Measurements from ENCODE around the gene FTH1. TPM values are rescaled to one million over a fixed set of nuclear protein-coding genes. Genes with fewer than 3 reads are reported as not detected.

Gene FTH1
- total RNA-seq, 1 experiment from 2014 or later: 2,322 TPM

GRCh38 chr11:62001450-62002191 lies 34.2 kb upstream of the FTH1 start:
- H3K27ac ChIP-seq (ENCODE audit: low read length): no peak overlapping the region
- no TSS peak for BruUV-seq (replicated peaks)
- no peak; the same call in 1 of the 2 replicates for ATAC-seq
- H3K9me3 ChIP-seq (ENCODE audit: control insufficient read depth, insufficient read depth, low read depth, low read length): 0 out of 2 replicates have a peak, but pooled peaks cover 4% of the 10 kb centered on the region
- TF ChIP-seq POLR2AphosphoS5 (IDR thresholded peaks at IDR 0.05; ENCODE audit: low read depth, low read length): no peak
- TF ChIP-seq CTCF (IDR thresholded peaks at IDR 0.05): no peak
- no peak for TF ChIP-seq SIN3A (IDR thresholded peaks at IDR 0.05; ENCODE audit: borderline replicate concordance, insufficient read depth, low read depth, low read length)
- no peak for TF ChIP-seq REST (IDR thresholded peaks at IDR 0.05; ENCODE audit: insufficient read depth in 1 of 2, low read depth in 2 of 2, low read length in 1 of 2)
- no peak for TF ChIP-seq TCF7L2 (IDR thresholded peaks at IDR 0.05; ENCODE audit: low read depth, low read length)
- ChIA-PET POLR2A (no interaction called here), CTCF (no interaction called here)
- H3K4me1 ChIP-seq (ENCODE audit: control insufficient read depth, insufficient read depth, low read length): no peaks in the 10 kb centered on the region
- no peaks in the 10 kb centered on the region for H3K36me3 ChIP-seq (ENCODE audit: control insufficient read depth, insufficient read depth, low read length)
- no peak for DNase-seq (ENCODE audit: low read depth, low spot score)
- intact Hi-C loops (cut with micrococcal nuclease; ENCODE audit: unreplicated experiment): no loop called here
- H3K4me3 ChIP-seq (ENCODE audit: low read depth in 2 of 2, low read length in 2 of 2): no peak overlapping the region
- no peaks in the 10 kb centered on the region for H3K27me3 ChIP-seq (ENCODE audit: control insufficient read depth, insufficient read depth, low read length)
- in situ Hi-C loops (cut with HindIII; ENCODE audit: low pct_unique_long_range_greater_than_20kb, low sequenced_read_pairs): no loop called here

GRCh38 chr11:62000539-62001446 lies 33.4 kb upstream of the FTH1 start:
- BruUV-seq (replicated peaks): no TSS peak
- Histone ChIP-seq H3K9me3 (ENCODE audit: control insufficient read depth, insufficient read depth, low read depth, low read length) (0 out of 2 replicates have a peak, but pooled peaks cover 4% of the 10 kb centered on the region), H3K4me1 (ENCODE audit: control insufficient read depth, insufficient read depth, low read length) (no peaks in the 10 kb centered on the region), H3K4me3 (ENCODE audit: low read depth in 2 of 2, low read length in 2 of 2) (no peak overlapping the region), H3K27me3 (ENCODE audit: control insufficient read depth, insufficient read depth, low read length) (no peaks in the 10 kb centered on the region), H3K27ac (ENCODE audit: low read length) (no peak overlapping the region), H3K36me3 (ENCODE audit: control insufficient read depth, insufficient read depth, low read length) (no peaks in the 10 kb centered on the region)
- intact Hi-C loops (cut with micrococcal nuclease; ENCODE audit: unreplicated experiment): no loop called here
- POLR2A ChIA-PET: no interaction called here
- TF ChIP-seq SIN3A (IDR thresholded peaks at IDR 0.05; ENCODE audit: borderline replicate concordance, insufficient read depth, low read depth, low read length): no peak
- no peak for TF ChIP-seq POLR2AphosphoS5 (IDR thresholded peaks at IDR 0.05; ENCODE audit: low read depth, low read length)
- no peak for TF ChIP-seq TCF7L2 (IDR thresholded peaks at IDR 0.05; ENCODE audit: low read depth, low read length)
- no peak for TF ChIP-seq CTCF (IDR thresholded peaks at IDR 0.05)
- no peak for TF ChIP-seq REST (IDR thresholded peaks at IDR 0.05; ENCODE audit: insufficient read depth in 1 of 2, low read depth in 2 of 2, low read length in 1 of 2)
- in situ Hi-C loops (cut with HindIII; ENCODE audit: low pct_unique_long_range_greater_than_20kb, low sequenced_read_pairs): no loop called here
- no peak for DNase-seq (ENCODE audit: low read depth, low spot score)
- CTCF ChIA-PET: no interaction called here
- no peak for ATAC-seq

All from Panc1 (cell line).